SK-N-SH (cell line): ENCODE results near the gene PAK1. TPM values are rescaled to one million over a fixed set of nuclear protein-coding genes. Genes with fewer than 3 reads are reported as not detected.

Source experiments
- CTCF ChIA-PET: fragments of 300-600, 350-600 bp; formaldehyde crosslinking; extraction: SDS; loops from one replicate; lab custom pipeline; 2021; lab: Yijun Ruan, JAX
- POLR2A ChIA-PET: fragments of 350-600 bp; sonication (Branson Sonifier 250); formaldehyde crosslinking; extraction: SDS; loops from one replicate; lab custom pipeline; 2020; ENCODE audit warnings: antibody characterized with exemption, inconsistent platforms; lab: Yijun Ruan, JAX
- DNase-seq: peaks from one replicate; pipeline ENCODE4 v3.0.0; 2012
- H2AFZ ChIP-seq: fragments of 200-600 bp; sonication (generic); 2 replicates; pipeline ENCODE4 v1.8.1; 2016; ENCODE audit warnings: antibody characterized with exemption, mild to moderate bottlenecking, low read depth
- H3F3A ChIP-seq: fragments of 200-600 bp; sonication (generic); replicated peaks from 2 replicates; pipeline ENCODE3; 2016; ENCODE audit warnings: antibody characterized with exemption, mild to moderate bottlenecking; ENCODE audit not compliant: insufficient read depth
- H3K27ac ChIP-seq, 2 experiments: fragments of 200-500 bp in 1 of 2; fragments of 200-600 bp in 1 of 2; sonication (Bioruptor generic) in 1 of 2; sonication (generic), shearing (Covaris generic) in 1 of 2; 2 replicates each; pipeline versions ENCODE4 v1.5.1 to v1.6.1; 2014 to 2016; ENCODE audit warnings: low read depth in 2 of 2, inconsistent platforms in 1 of 2, low read length in 1 of 2, mild to moderate bottlenecking in 1 of 2, mixed read lengths in 1 of 2
- H3K27me3 ChIP-seq: fragments of 200-600 bp; sonication (generic), shearing (Covaris generic); 2 replicates; pipeline ENCODE4 v1.6.1; 2016; ENCODE audit warnings: mixed run types; ENCODE audit not compliant: insufficient read depth
- H3K36me3 ChIP-seq, 2 experiments: fragments of 200-500 bp in 1 of 2; fragments of 200-600 bp in 1 of 2; sonication (Bioruptor generic) in 1 of 2; sonication (generic) in 1 of 2; replicated peaks in 1 of 2; 2 replicates each; pipeline versions ENCODE3 to v1.5.1; 2014 to 2016; ENCODE audit warnings: low read length in 1 of 2, mild to moderate bottlenecking in 1 of 2; ENCODE audit not compliant: insufficient read depth in 2 of 2, control insufficient read depth in 1 of 2
- H3K4me1 ChIP-seq, 2 experiments: fragments of 200-500 bp in 1 of 2; fragments of 200-600 bp in 1 of 2; sonication (Bioruptor generic) in 1 of 2; sonication (generic), shearing (Covaris generic) in 1 of 2; 2 replicates each; pipeline versions ENCODE4 v1.5.1 to v1.6.1; 2014 to 2016; ENCODE audit warnings: low read depth in 1 of 2, low read length in 1 of 2, mixed run types in 1 of 2; ENCODE audit not compliant: insufficient read depth in 2 of 2, control insufficient read depth in 1 of 2
- H3K4me2 ChIP-seq: fragments of 200-600 bp; sonication (generic), shearing (Covaris generic); 2 replicates; pipeline ENCODE4 v1.6.1; 2017; ENCODE audit warnings: mixed run types
- H3K4me3 ChIP-seq, 2 experiments: fragments of 200-500 bp in 1 of 2; fragments of 200-600 bp in 1 of 2; sonication (Bioruptor generic) in 1 of 2; sonication (generic), shearing (Covaris generic) in 1 of 2; 2 replicates each; pipeline versions ENCODE4 v1.5.1 to v1.8.1; 2014 to 2016; ENCODE audit warnings: low read depth in 2 of 2, inconsistent platforms in 1 of 2, low read length in 1 of 2, mild to moderate bottlenecking in 1 of 2, mixed read lengths in 1 of 2, moderate library complexity in 1 of 2
- H3K79me2 ChIP-seq: fragments of 200-600 bp; sonication (generic); 2 replicates; pipeline ENCODE4 v1.8.1; 2017; ENCODE audit warnings: mild to moderate bottlenecking; ENCODE audit not compliant: insufficient read depth
- H3K9ac ChIP-seq: fragments of 200-600 bp; sonication (generic); 2 replicates; pipeline ENCODE4 v1.6.1; 2017; ENCODE audit warnings: mixed run types
- H3K9me2 ChIP-seq: fragments of 200-600 bp; sonication (generic); 2 replicates; pipeline ENCODE4 v1.6.1; 2017; ENCODE audit warnings: mixed run types
- H3K9me3 ChIP-seq: fragments of 200-600 bp; sonication (generic); 2 replicates; pipeline ENCODE4 v1.6.1; 2017; ENCODE audit warnings: mixed run types, mild to moderate bottlenecking, moderate library complexity
- H4K20me1 ChIP-seq: fragments of 200-600 bp; sonication (generic); 2 replicates; pipeline ENCODE4 v1.6.1; 2017; ENCODE audit warnings: mild to moderate bottlenecking, mixed run types; ENCODE audit not compliant: insufficient read depth
- ELF1 ChIP-seq: IDR thresholded peaks from 2 replicates; pipeline ENCODE4 v1.4.0; 2012
- MXI1 ChIP-seq: IDR thresholded peaks from 2 replicates; pipeline ENCODE4 v1.6.1; 2012; ENCODE audit warnings: mild to moderate bottlenecking, low read depth, low read length, improper control_type of control experiment
- NRF1 ChIP-seq: IDR thresholded peaks from 2 replicates; pipeline ENCODE4 v1.6.1; 2012; ENCODE audit warnings: low read depth, mild to moderate bottlenecking, low read length
- POLR2AphosphoS5 ChIP-seq: IDR thresholded peaks from 2 replicates; pipeline ENCODE4 v1.6.1; 2012; ENCODE audit warnings: low read depth, low read length
- RAD21 ChIP-seq: IDR thresholded peaks from 2 replicates; pipeline ENCODE4 v1.6.1; 2012; ENCODE audit warnings: mild to moderate bottlenecking, low read length
- RXRA ChIP-seq: IDR thresholded peaks from 2 replicates; pipeline ENCODE4 v1.4.0; 2012; ENCODE audit warnings: low read depth, mild to moderate bottlenecking, borderline replicate concordance
- WGBS: methylation state at CpG from one replicate; pipeline ENCODE4 v1.1.6; 2017; ENCODE audit warnings: low lambda C conversion rate; 5-methylcytosine and 5-hydroxymethylcytosine counted together
- polyA plus RNA-seq, 3 experiments: library from polyadenylated mRNA; depleted of rRNA; stranded (reverse); fragments of >200 nt; gene quantifications; 2 replicates each; pipeline ENCODE4 v1.2.3, GENCODE V29; 2012

PAK1 gene
- polyA plus RNA-seq, 1 of the 3 experiments (the other 2 are of a cell fraction): 17.9 TPM

GRCh38 chr11:77475206-77475605, 1.3 kb upstream of the PAK1 start:
- Histone ChIP-seq H3K79me2 (no peaks in the 10 kb centered on the region), H3K4me3 (no peak overlapping the region), H3F3A (peaks cover 17% of the 10 kb centered on the region), H4K20me1 (no peaks in the 10 kb centered on the region), H3K9me2 (no peaks in the 10 kb centered on the region), H2AFZ (no peak overlapping the region), H3K27ac (no peak overlapping the region), H3K4me2 (no peak overlapping the region), H3K9ac (no peak overlapping the region), H3K4me1 (peaks cover 0 to 5% of the 10 kb centered on the region in 2 experiments; a peak in 1 of 4 replicates), H3K27me3 (no peaks in the 10 kb centered on the region), H3K36me3 (no peaks in the 10 kb centered on the region), H3K9me3 (no peaks in the 10 kb centered on the region)
- no peak for DNase-seq
- no peak for TF ChIP-seq RAD21
- ChIA-PET POLR2A (no interaction called here), CTCF (interaction anchor here (1.0 to 2.2 kb wide), 3 partner anchors 8 to 73 kb away, joined by 4 to 9 read pairs (median 9); no protein-coding TSS in a partner anchor)
- WGBS: 91% methylated on average over 5 of the region's 5 CpGs

- Histone ChIP-seq H3K79me2 (no peaks in the 10 kb centered on the region), H2AFZ (peak overlapping the region; percentile 76; the same call in 1 of the 2 replicates), H3K4me1 (peaks cover 0 to 5% of the 10 kb centered on the region in 2 experiments; a peak in 1 of 4 replicates), H3K9me2 (no peaks in the 10 kb centered on the region), H3K9me3 (no peaks in the 10 kb centered on the region), H3K27ac (no peak overlapping the region; a peak in 1 of 4 replicates), H3K4me3 (peak overlapping the region; percentile 67 to 69), H3K36me3 (no peaks in the 10 kb centered on the region), H3K9ac (no peak overlapping the region; the same call in 1 of the 2 replicates), H3F3A (peaks cover 17% of the 10 kb centered on the region), H3K27me3 (no peaks in the 10 kb centered on the region), H4K20me1 (no peaks in the 10 kb centered on the region), H3K4me2 (peak overlapping the region; percentile 89)
- POLR2A ChIA-PET: interaction anchor here (0.6 kb wide), 1 partner anchor 10 kb away, joined by 4 read pairs; no protein-coding TSS in a partner anchor
- WGBS: 78% methylated on average over 10 of the region's 10 CpGs
- no peak for TF ChIP-seq MXI1
- no peak for TF ChIP-seq NRF1
- no peak for TF ChIP-seq POLR2AphosphoS5
- TF ChIP-seq RXRA: no peak
- no peak for DNase-seq
- CTCF ChIA-PET: interaction anchor here (0.6 to 2.2 kb wide), 4 partner anchors 9 to 74 kb away, joined by 3 to 9 read pairs (median 6); no protein-coding TSS in a partner anchor
Observed at GRCh38 chr11:77474684-77475060, 778 bp upstream of the PAK1 start.

- Histone ChIP-seq H3K79me2 (no peaks in the 10 kb centered on the region), H3K4me3 (peak overlapping the region; percentile 67 to 69), H3K27me3 (no peaks in the 10 kb centered on the region), H3K4me1 (peaks cover 0 to 5% of the 10 kb centered on the region in 2 experiments; a peak in 1 of 4 replicates), H3F3A (peaks cover 21% of the 10 kb centered on the region), H3K27ac (peak overlapping the region in 1 of 2 experiments; percentile 74; a peak in 2 of 4 replicates), H3K36me3 (peaks cover 0 to 3% of the 10 kb centered on the region in 2 experiments), H4K20me1 (no peaks in the 10 kb centered on the region), H3K9me2 (no peaks in the 10 kb centered on the region), H3K4me2 (peak overlapping the region; percentile 89), H3K9me3 (no peaks in the 10 kb centered on the region), H2AFZ (peak overlapping the region; percentile 70), H3K9ac (peak overlapping the region; percentile 72)
- 8% methylated on average over 19 of the region's 80 CpGs for WGBS
- DNase-seq: peak; percentile 78
- TF ChIP-seq MXI1 (peak; percentile 34; the same call in 1 of the 2 replicates), ELF1 (no peak)
- ChIA-PET CTCF (interaction anchor here (2.2 to 3.1 kb wide), 3 partner anchors 9 to 76 kb away, joined by 9 to 40 read pairs (median 22); no protein-coding TSS in a partner anchor), POLR2A (no interaction called here)
Observed at GRCh38 chr11:77472991-77473800, 698 bp downstream of the PAK1 start.
